Spleen (tissue), 7 donors: ENCODE data around the gene HADH.

Source experiments
- POLR2A ChIP-seq, 3 donors: fragments of 450-650 bp; IDR thresholded peaks; one replicate each; pipeline ENCODE4 v1.5.1; 2017; ENCODE audit warnings: antibody characterized with exemption in 3 of 3, mild to moderate bottlenecking in 1 of 3
- TF ChIP-seq, protein P1 (sequence below), 11 experiments: fragments of 200-600 bp in 7 of 11; fragments of 450-650 bp in 4 of 11; sonication (generic) in 4 of 11; IDR thresholded peaks in 8 of 11; conservative IDR thresholded peaks in 3 of 11; 1 replicate in 7 of 11; 2 replicates in 4 of 11; pipeline versions ENCODE4 v1.4.0 to v1.8.0; 2016 to 2021; ENCODE audit warnings: antibody characterized with exemption in 11 of 11, inconsistent platforms in 4 of 11, mild to moderate bottlenecking in 1 of 11
- donor health status: DM: no; HTN: no; CAD: no; lungs with moderate emphysema.
- donor health status: DM: no; HTN: no; CAD: no.
- donor health status: DM: no; HTN: no; CAD: no.

GRCh38 chr4:108060686-108061321 is 71.1 kb downstream of the HADH start:
- no peak for TF ChIP-seq POLR2A (IDR thresholded peaks at IDR 0.05)
- TF ChIP-seq, protein P1, sequence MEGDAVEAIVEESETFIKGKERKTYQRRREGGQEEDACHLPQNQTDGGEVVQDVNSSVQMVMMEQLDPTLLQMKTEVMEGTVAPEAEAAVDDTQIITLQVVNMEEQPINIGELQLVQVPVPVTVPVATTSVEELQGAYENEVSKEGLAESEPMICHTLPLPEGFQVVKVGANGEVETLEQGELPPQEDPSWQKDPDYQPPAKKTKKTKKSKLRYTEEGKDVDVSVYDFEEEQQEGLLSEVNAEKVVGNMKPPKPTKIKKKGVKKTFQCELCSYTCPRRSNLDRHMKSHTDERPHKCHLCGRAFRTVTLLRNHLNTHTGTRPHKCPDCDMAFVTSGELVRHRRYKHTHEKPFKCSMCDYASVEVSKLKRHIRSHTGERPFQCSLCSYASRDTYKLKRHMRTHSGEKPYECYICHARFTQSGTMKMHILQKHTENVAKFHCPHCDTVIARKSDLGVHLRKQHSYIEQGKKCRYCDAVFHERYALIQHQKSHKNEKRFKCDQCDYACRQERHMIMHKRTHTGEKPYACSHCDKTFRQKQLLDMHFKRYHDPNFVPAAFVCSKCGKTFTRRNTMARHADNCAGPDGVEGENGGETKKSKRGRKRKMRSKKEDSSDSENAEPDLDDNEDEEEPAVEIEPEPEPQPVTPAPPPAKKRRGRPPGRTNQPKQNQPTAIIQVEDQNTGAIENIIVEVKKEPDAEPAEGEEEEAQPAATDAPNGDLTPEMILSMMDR (IDR thresholded peaks at IDR 0.05 in 8 of 11, conservative IDR thresholded peaks at IDR 0.05 in 3 of 11): no peak
